Stimulated activated effector memory CD8-positive, alpha-beta T cell treated with anti-CD3 and anti-CD28 coated beads, Interleukin-12 subunit alpha, Interleukin-12 subunit beta, amount 100 ng/mL, for 72 hours (primary cell): ENCODE results near the gene HTR6.
"Not testable (repeated sequence)": the region's sequence is repeated elsewhere in the genome, so short reads cannot be mapped to it uniquely, and the experiment has no call there.

Experiments
- ATAC-seq: fragments of 150-1000 bp; cut with Tn5 transposase; 2 replicates; pipeline ENCODE4 v1.10.0; 2021
- DNase-seq, 2 donors: peaks; one replicate each; pipeline ENCODE4 v3.0.0; 2021 to 2022; ENCODE audit warnings: low spot score in 2 of 2
- H3K27ac Mint-ChIP-seq: one replicate; pipeline ENCODE4 v1.8.0; 2022; ENCODE audit warnings: mild to moderate bottlenecking, mixed read lengths
- H3K36me3 Mint-ChIP-seq: one replicate; pipeline ENCODE4 v1.8.0; 2022; ENCODE audit warnings: mild to moderate bottlenecking, mixed read lengths
- H3K4me1 Mint-ChIP-seq: one replicate; pipeline ENCODE4 v1.8.0; 2022; ENCODE audit warnings: mixed read lengths
- H3K4me3 Mint-ChIP-seq: one replicate; pipeline ENCODE4 v1.8.0; 2022; ENCODE audit warnings: mild to moderate bottlenecking, mixed read lengths
- H3K9me3 Mint-ChIP-seq: one replicate; pipeline ENCODE4 v1.8.0; 2022; ENCODE audit warnings: mixed read lengths

HTR6 gene

DNA sequence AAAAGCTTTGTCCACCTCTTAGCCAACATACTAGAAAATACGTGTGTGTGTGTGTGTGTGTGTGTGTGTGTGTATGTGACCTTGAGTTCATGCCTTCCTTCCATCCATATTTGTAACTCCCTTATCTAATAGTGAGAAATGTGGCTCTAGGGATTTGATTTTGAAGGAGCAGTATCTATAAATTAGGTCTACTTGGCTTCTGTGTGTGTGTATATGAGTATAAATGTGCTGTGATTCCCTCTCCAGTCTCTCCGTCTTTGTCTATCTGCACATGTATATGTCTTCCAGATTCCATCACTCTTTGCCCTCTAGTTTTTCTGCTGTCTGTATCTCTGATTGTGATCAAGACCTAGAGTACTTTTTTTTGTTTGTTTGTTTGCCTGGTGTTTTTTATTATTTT is 32.5 kb upstream of the HTR6 start:
- H3K9me3 Mint-ChIP-seq, result no peaks in the 10 kb centered on the region
- no peak for DNase-seq
- H3K4me1 Mint-ChIP-seq, result no peaks in the 10 kb centered on the region

DNA sequence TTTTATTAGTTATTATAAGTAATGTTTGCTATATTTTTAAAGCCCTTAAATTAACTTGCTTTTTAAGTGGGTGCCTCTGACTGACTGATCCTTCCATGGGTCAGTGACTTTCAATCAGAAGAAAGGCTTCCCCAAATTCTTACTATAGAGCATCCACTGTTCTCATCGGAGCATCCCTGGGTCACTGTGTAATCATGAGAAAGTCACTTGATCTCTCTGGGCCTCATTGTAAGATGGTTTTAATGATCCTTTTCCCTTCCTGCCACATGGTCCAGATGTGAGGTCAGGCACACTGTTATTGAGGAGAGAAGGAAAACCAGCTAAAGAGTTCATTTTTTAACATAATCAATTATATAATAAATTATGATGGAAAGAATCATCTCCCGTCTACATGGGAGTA is 31.6 kb upstream of the HTR6 start:
- no peak overlapping the region for H3K27ac Mint-ChIP-seq
- DNase-seq (no peak), ATAC-seq (no peak)
- H3K4me3 Mint-ChIP-seq, result no peak overlapping the region
- peaks cover 8% of the 10 kb centered on the region for H3K36me3 Mint-ChIP-seq
- H3K4me1 Mint-ChIP-seq, result no peaks in the 10 kb centered on the region
- no peaks in the 10 kb centered on the region for H3K9me3 Mint-ChIP-seq

More for the DNA sequence above, 32.5 kb upstream of the HTR6 start:
- peaks cover 13% of the 10 kb centered on the region for H3K36me3 Mint-ChIP-seq
- no peak overlapping the region for H3K4me3 Mint-ChIP-seq
- no peak for ATAC-seq
- H3K27ac Mint-ChIP-seq, result no peak overlapping the region

DNA sequence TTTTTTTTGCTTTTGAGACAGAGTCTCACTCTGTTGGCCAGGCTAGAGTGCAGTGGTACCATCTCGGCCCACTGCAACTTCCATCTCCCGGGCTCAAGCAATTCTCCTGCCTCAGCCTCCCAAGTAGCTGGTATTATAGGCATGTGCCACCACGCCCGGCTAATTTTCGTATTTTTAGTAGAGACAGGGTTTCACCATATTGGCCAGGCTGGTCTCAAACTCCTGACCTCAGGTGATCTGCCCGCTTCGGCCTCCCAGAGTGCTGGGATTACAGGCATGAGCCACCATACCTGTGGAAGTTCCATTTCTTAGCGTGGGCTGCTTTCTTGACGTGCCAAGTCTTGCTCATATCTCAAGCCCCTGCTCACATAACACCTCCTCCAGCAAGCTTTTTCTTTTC is 29.6 kb upstream of the HTR6 start:
- H3K4me3 Mint-ChIP-seq, H3K36me3 Mint-ChIP-seq, H3K9me3 Mint-ChIP-seq, H3K27ac Mint-ChIP-seq, H3K4me1 Mint-ChIP-seq, DNase-seq, ATAC-seq: not testable (repeated sequence)

DNA sequence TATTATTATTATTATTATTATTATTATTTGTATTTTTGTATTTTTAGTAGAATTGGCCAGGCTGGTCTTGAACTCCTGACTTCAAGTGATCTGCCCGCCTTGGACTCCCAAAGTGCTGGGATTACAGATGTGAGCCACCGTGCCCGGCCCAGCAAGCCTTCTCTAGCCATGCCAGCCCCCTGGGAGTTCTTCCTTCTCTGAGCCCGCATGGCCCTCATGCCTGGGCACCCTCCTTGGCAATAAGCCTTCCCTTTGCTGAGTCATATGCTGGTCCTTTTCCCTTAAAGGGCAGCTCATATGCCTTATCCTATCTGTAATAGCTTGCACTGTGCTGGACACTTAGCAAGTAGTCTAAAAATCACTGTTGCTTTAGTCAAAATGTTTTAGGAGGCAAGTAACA is 29.0 kb upstream of the HTR6 start:
- Mint-ChIP-seq H3K27ac (no peak overlapping the region), H3K4me1 (no peaks in the 10 kb centered on the region), H3K36me3 (no peaks in the 10 kb centered on the region), H3K9me3 (no peaks in the 10 kb centered on the region), H3K4me3 (no peak overlapping the region)
- ATAC-seq (no peak), DNase-seq (no peak)

DNA sequence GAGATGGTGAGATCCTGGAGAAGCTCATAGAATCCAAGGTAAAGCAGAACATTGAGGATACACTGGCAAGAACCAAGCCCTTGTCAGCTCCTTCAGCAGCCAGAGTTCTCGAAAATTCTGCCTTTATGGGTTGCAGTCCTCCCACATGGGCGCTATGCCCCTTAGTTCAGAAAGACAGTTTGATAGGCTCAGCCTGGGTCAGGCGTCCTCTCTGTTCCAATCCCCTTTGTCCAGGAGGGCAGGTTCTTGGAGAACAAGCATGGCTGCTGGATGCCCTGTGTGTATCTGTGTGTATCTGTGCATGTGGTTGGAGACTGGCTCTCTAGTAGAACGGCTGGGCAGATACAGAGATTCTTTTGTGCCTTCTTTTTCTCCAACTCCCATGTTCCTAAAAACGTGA is 28.6 kb upstream of the HTR6 start:
- Mint-ChIP-seq H3K9me3 (no peaks in the 10 kb centered on the region), H3K4me1 (no peaks in the 10 kb centered on the region), H3K4me3 (no peak overlapping the region), H3K36me3 (no peaks in the 10 kb centered on the region), H3K27ac (no peak overlapping the region)
- DNase-seq (no peak), ATAC-seq (no peak)

DNA sequence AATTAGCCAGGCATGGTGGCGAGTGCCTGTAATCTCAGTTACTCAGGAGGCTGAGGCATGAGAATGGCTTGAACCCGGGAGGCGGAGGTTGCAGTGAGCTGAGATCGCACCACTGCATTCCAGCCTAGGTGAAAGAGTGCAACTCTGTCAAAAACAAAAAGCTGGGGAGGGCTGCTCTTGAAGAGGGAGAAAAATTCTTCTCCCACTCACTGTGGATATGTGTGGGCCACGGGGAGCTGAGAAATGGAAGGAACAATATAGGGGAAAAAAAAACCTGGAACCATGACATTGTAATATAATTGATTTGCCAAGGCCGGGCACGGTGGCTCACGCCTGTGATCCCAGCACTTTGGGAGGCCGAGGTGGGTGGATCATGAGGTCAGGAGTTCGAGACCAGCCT is 27.9 kb upstream of the HTR6 start:
- not testable (repeated sequence) for H3K4me3 Mint-ChIP-seq, H3K27ac Mint-ChIP-seq, H3K36me3 Mint-ChIP-seq, H3K9me3 Mint-ChIP-seq, H3K4me1 Mint-ChIP-seq, DNase-seq, ATAC-seq

DNA sequence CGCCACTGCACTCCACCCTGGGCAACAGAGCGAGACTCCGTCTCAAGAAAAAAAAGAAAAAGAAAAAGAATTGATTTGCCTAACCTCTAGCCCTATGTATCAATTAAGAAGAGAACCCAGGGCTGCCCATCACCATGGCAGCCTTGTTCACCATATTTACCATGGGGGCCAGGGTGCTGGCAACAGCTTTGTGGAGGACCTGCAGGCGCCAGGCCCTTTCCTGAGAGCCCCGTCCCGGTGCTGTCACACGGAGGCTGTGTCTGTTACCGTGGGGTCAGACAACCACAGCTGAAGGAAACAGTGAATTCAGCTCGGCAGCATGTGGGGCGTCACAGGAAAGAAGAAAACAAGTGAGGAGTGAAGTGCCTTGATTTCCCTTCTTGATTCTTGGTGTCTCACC is 27.1 kb upstream of the HTR6 start:
- H3K27ac Mint-ChIP-seq, result no peak overlapping the region
- DNase-seq (no peak), ATAC-seq (no peak)
- H3K4me1 Mint-ChIP-seq, result no peaks in the 10 kb centered on the region
- no peak overlapping the region for H3K4me3 Mint-ChIP-seq
- no peaks in the 10 kb centered on the region for H3K36me3 Mint-ChIP-seq
- no peaks in the 10 kb centered on the region for H3K9me3 Mint-ChIP-seq

DNA sequence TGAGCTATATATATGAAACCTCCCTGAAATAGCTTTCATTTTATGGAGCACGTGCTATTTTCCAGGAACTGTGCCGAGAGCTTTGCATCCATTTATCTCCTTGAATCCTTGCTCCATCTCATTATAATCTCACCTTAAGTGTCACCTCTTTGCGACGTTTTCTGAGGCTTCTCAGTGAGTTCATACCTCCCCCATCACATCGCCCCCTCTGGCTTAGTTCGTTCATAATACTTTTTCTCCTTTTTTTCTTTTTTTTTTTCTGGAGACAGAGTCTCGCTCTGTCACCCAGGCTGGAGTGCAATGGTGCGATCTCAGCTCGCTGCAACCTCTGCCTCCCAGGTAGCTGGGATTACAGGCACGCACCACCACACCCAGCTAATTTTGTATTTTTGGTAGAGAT is 25.4 kb upstream of the HTR6 start:
- DNase-seq, H3K4me3 Mint-ChIP-seq, H3K36me3 Mint-ChIP-seq, H3K4me1 Mint-ChIP-seq, H3K27ac Mint-ChIP-seq, ATAC-seq, H3K9me3 Mint-ChIP-seq: not testable (repeated sequence)

DNA sequence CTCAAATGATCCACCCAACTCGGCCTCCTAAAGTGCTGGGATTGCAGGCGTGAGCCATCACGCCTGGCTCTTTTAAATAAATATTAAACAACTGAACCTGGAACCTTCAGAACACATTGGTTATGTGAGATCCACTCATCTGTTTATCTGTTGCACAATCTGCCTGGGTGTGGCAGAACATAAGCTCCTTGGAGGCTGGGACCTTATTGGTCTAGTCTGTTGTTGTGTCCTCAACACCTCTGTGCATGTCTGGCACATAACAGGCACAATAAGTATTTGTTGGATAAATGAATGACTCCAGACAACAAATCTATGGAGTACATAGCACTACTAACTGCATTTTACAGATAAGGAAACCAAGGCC is 24.7 kb upstream of the HTR6 start:
- Mint-ChIP-seq H3K4me3 (no peak overlapping the region), H3K27ac (no peak overlapping the region), H3K4me1 (peaks cover 14% of the 10 kb centered on the region), H3K36me3 (no peaks in the 10 kb centered on the region), H3K9me3 (no peaks in the 10 kb centered on the region)
- DNase-seq (no peak), ATAC-seq (no peak)

DNA sequence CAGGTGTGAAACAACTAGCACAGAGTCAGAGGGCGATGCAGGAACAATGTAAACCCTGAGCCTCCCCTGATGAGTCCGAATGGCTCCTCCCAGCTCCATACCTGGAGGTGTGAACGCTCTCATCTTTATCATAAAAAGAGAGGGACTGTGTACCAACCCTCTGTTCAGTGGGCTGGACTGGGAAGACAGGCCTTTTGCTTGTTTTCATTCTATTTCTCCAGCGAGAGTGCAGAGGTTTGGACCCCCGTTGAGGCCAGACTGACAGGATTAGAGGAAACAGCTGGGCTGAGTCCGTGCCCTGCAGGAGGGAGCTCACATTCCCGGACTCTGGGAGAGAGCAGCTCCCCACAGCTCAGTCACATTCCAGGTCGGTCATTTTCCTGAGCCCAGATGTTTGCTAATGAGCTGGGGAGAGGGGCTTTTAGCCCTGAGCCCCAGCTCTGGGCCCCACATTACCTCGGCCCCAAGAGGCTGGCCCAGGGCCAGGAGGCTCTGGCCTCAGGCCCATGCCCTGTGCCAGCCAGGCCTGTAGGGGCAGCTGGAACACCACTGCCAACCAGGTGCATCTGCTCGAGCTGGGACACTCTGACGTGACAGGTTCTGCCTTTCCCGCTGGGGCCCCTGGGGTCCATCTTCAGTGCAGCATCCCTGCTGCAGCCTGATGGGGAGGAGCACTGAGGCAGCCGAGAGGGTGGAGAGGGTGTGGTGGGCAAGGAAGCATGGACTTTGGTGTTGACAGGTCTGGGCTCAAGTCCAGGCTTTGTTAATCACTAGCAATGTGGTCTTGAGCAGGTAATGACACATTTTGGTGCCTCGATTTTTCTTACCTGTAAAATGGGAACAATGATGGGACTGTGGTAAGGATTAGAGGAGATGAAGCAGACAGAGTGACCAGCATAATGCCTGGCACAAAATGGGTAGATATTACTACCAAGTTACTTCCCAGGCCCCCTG is 24.0 kb upstream of the HTR6 start:
- Mint-ChIP-seq H3K4me1 (peaks cover 15% of the 10 kb centered on the region), H3K27ac (no peak overlapping the region), H3K36me3 (no peaks in the 10 kb centered on the region), H3K4me3 (no peak overlapping the region), H3K9me3 (no peaks in the 10 kb centered on the region)
- ATAC-seq (no peak), DNase-seq (no peak)

DNA sequence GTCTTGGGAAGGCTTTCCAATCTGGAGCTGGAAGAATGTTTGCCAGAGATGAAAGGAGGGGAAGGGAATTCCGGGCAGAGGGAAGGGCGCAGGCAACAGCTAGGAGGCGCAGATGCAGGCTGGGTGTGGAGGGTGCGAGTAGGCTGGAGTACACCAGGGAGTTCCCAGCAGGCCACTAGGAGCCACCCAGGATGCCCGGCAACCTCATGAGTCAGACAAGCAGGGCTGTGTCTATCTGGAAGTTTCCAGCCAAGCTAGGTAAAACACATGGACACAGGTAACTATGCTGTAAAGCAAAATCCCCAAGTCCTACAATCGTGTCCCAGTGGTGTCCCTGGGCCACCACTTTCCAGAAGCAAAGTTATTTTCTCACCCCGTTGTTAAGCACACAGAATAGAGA is 21.6 kb upstream of the HTR6 start:
- Mint-ChIP-seq H3K9me3 (no peaks in the 10 kb centered on the region), H3K36me3 (no peaks in the 10 kb centered on the region), H3K4me1 (peaks cover 31% of the 10 kb centered on the region), H3K4me3 (peak overlapping the region; percentile 74), H3K27ac (no peak overlapping the region)
- no peak for ATAC-seq
- no peak for DNase-seq

DNA sequence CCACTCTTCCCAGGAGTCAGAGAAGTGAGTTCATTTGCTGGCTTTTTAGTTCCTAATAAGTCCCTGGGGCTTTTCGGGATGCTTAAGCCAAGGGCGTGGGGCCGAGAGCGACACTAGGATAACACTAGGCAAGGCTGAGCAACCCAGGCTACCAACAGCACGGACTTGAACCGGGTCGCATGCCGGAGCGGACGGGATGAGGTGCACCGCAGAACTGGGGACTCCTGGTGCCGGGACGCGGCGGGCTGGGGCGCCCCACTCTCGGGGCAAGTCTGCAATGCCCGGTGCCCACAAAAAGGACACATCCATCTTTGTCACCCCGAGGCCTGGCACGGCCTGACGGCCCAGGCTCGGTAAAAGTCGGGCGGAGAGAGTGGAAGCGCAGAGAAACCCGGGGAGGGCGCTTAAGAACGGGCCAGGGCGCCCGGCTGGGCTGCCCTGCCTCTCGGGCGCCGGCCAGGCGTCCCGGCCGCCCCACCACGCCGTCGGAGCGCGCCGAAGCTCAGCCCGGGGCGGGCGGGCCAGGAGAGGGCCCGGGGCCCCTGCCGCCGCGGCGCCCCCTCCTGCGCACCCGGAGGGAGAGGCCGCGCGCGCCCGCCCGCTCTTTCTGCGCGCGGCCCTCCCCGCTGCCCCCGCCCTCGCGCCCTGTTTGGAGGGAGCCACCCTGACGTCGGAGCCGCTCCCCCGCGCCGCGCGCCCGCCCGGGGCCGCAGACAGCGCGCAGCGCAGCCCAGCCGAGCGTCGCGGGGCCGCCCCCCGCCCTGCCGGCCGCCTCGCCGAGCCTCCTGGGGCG is 20.9 kb upstream of the HTR6 start, which contains the start of gene NBL1:
Gene NBL1, plus strand, starts transcription at position 710 of the 793 bp plus-strand sequence. CDS start 10,720 bp downstream, outside the sequence.
- H3K4me1 Mint-ChIP-seq, result peaks cover 31% of the 10 kb centered on the region
- ATAC-seq, result peak; percentile 90
- no peaks in the 10 kb centered on the region for H3K9me3 Mint-ChIP-seq
- H3K4me3 Mint-ChIP-seq, result peak within 1 kb of the TSS; percentile 88
- no peaks in the 10 kb centered on the region for H3K36me3 Mint-ChIP-seq
- peak within 1 kb of the TSS; percentile 88 for H3K27ac Mint-ChIP-seq
- peak; percentile 56 to 73 for DNase-seq

DNA sequence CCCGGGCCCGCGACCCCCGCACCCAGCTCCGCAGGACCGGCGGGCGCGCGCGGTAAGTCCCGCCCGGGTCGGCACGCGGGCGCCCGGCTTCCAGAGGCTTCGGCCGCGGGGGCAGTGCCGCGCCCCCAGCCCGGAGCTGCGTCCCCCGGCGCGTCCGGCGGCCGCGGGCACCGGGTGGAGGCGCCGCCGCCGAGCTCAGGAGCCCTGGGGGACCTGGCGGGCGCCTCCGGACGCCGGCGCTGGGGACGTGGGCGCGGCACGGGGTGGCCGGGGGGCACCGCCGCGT is 20.3 kb upstream of the HTR6 start:
- DNase-seq (no peak), ATAC-seq (peak; percentile 29)
- peak overlapping the region; percentile 88 for H3K27ac Mint-ChIP-seq
- H3K36me3 Mint-ChIP-seq, result no peaks in the 10 kb centered on the region
- H3K9me3 Mint-ChIP-seq, result no peaks in the 10 kb centered on the region
- peak overlapping the region; percentile 88 for H3K4me3 Mint-ChIP-seq
- H3K4me1 Mint-ChIP-seq, result peaks cover 31% of the 10 kb centered on the region

DNA sequence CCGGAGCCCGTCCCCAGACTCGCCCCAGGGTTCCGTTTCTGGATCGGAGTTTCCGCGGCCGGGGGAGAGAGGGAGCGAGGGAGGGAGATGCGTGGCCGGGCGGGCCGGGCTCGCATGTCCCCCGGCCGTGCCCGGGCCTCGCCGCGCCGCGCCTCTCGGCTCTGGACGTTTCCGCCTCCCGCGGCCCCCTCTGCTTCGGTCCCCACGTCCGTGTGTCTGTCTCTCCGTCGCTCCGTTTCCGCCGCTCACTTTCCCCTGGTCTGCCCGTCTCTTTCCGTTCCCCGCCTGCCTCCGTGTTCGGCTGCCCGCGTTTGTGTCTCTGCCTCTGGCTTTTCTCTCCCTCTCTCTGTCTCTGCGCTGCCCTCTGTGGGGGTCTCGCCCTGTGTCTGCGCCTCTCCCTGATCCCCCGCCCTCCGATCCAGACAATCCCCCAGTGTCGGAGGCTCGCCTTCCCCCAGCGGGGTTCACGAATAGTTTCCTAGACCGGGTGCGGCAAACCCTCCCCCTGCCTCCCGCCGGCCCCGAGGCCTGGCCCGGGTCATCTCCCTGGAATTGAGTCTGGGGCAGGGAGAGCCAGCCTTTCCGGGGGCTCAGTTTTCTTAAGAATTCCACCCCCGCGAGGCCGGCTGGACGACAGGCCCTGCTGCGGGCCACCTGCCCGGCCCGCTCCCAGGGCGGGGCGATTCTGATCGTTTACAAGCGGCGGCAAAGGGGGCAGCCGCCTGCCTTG is 19.8 kb upstream of the HTR6 start:
- H3K4me3 Mint-ChIP-seq, result peak overlapping the region; percentile 88
- peaks cover 32% of the 10 kb centered on the region for H3K4me1 Mint-ChIP-seq
- H3K36me3 Mint-ChIP-seq, result no peaks in the 10 kb centered on the region
- DNase-seq (peak; percentile 20 to 75), ATAC-seq (peak; percentile 52)
- H3K9me3 Mint-ChIP-seq, result no peaks in the 10 kb centered on the region
- H3K27ac Mint-ChIP-seq, result peak overlapping the region; percentile 88

DNA sequence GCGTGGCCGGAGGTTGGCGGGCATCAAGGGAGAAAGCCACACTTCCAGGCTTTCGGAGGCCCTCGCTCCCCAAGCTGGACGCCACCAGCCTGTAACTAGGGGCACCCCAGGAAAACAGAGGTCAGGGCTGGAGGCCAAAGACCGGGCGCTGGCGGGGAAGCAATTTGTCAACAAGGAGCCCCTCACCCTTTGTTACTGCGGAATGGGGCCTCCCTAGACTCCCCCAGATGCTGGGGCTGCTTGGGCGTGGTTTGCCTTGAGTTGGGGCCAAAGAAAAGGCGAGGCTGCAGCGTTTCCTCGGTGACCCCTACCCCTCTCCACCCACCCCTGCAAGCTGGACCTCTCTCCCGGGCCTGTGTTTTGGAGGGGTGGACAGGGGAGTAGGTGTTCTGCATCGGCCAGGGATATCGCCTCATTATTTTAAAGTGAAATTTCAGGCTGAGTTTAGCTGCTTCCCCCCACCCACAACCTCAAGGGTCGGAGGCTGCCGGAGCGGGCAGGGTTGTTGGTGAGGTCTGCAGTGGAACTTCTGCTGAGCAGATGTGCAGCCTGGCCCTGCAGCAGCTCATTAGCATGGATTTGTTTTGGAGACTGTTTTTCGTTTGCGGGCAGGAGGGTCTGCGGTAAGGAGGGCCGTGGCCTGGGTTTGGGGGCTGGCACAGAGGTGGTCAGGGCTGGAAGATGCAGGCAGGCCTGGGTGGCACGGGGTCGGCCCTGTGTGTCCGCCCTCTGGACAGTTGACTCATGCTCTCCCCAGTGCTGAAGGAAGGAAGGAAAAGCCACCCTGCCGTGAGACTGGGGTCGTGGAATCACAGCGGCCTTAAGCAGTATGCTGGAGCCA is 19.0 kb upstream of the HTR6 start:
- DNase-seq, result no peak
- no peaks in the 10 kb centered on the region for H3K36me3 Mint-ChIP-seq
- ATAC-seq, result no peak
- no peaks in the 10 kb centered on the region for H3K9me3 Mint-ChIP-seq
- H3K4me1 Mint-ChIP-seq, result peaks cover 39% of the 10 kb centered on the region
- peak overlapping the region; percentile 88 for H3K4me3 Mint-ChIP-seq
- no peak overlapping the region for H3K27ac Mint-ChIP-seq
